ENCODE measurements around the gene HGD. TPM values are rescaled to one million over a fixed set of nuclear protein-coding genes. Genes with fewer than 3 reads are reported as not detected.
"Not testable (repeated sequence)": the region's sequence is repeated elsewhere in the genome, so short reads cannot be mapped to it uniquely, and the experiment has no call there.

HGD gene
- polyA plus RNA-seq, 4 donors: 14.4 to 71.8 (median 43.7) TPM

- Histone ChIP-seq H3K4me1 (ENCODE audit: control insufficient read depth in 3 of 3, insufficient read depth in 2 of 3, low read depth in 1 of 3, low read length in 2 of 3) (no peaks in the 10 kb centered on the region), H3K27me3 (ENCODE audit: control insufficient read depth in 3 of 3, insufficient read depth in 3 of 3, low read length in 3 of 3) (no peaks in the 10 kb centered on the region), H3K27ac (ENCODE audit: low read depth in 1 of 3, low read length in 2 of 3) (no peak overlapping the region), H3K9me3 (ENCODE audit: control insufficient read depth in 2 of 2, insufficient read depth in 1 of 2, low read depth in 1 of 2, low read length in 1 of 2) (peaks cover 2 to 27% of the 10 kb centered on the region in 2 donors), H3K4me3 (ENCODE audit: low read depth in 1 of 3, low read length in 3 of 3) (no peak overlapping the region), H3K36me3 (ENCODE audit: control insufficient read depth in 3 of 3, insufficient read depth in 2 of 3, low read depth in 1 of 3, low read length in 3 of 3) (no peaks in the 10 kb centered on the region)
- FAIRE-seq (no peak), DNase-seq (no peak)
- WGBS, 3 donors: 74 to 83% (median 77%) methylated on average over 3 of the region's 3 CpGs
Measured at GRCh38 chr3:120622457-120622856, 59.6 kb downstream of the HGD start.

GRCh38 chr3:120616745-120617144, 65.3 kb downstream of the HGD start:
- not testable (repeated sequence) for FAIRE-seq; H3K4me3 ChIP-seq (ENCODE audit: low read depth in 1 of 3, low read length in 3 of 3); H3K36me3 ChIP-seq (ENCODE audit: control insufficient read depth in 3 of 3, insufficient read depth in 2 of 3, low read depth in 1 of 3, low read length in 3 of 3); H3K27me3 ChIP-seq (ENCODE audit: control insufficient read depth in 3 of 3, insufficient read depth in 3 of 3, low read length in 3 of 3); H3K4me1 ChIP-seq (ENCODE audit: control insufficient read depth in 3 of 3, insufficient read depth in 2 of 3, low read depth in 1 of 3, low read length in 2 of 3); H3K27ac ChIP-seq (ENCODE audit: low read depth in 1 of 3, low read length in 2 of 3); H3K9me3 ChIP-seq (ENCODE audit: control insufficient read depth in 2 of 2, insufficient read depth in 1 of 2, low read depth in 1 of 2, low read length in 1 of 2)
- DNase-seq: peak in 1 of 2 donors; percentile 37
- 57 to 83% (median 76%) methylated on average over 8 of the region's 8 CpGs for WGBS, 3 donors

- Histone ChIP-seq H3K27ac (ENCODE audit: low read depth in 1 of 3, low read length in 2 of 3) (no peak overlapping the region), H3K27me3 (ENCODE audit: control insufficient read depth in 3 of 3, insufficient read depth in 3 of 3, low read length in 3 of 3) (no peaks in the 10 kb centered on the region), H3K9me3 (ENCODE audit: control insufficient read depth in 2 of 2, insufficient read depth in 1 of 2, low read depth in 1 of 2, low read length in 1 of 2) (no peaks in the 10 kb centered on the region), H3K36me3 (ENCODE audit: control insufficient read depth in 3 of 3, insufficient read depth in 2 of 3, low read depth in 1 of 3, low read length in 3 of 3) (no peaks in the 10 kb centered on the region), H3K4me3 (ENCODE audit: low read depth in 1 of 3, low read length in 3 of 3) (no peak overlapping the region), H3K4me1 (ENCODE audit: control insufficient read depth in 3 of 3, insufficient read depth in 2 of 3, low read depth in 1 of 3, low read length in 2 of 3) (no peaks in the 10 kb centered on the region)
- 71 to 83% (median 78%) methylated on average over 13 of the region's 13 CpGs for WGBS, 3 donors
- FAIRE-seq (no peak), DNase-seq (no peak)
Measured at GRCh38 chr3:120615847-120616609, 66.0 kb downstream of the HGD start.

- Histone ChIP-seq H3K27ac (ENCODE audit: low read depth in 1 of 3, low read length in 2 of 3) (no peak overlapping the region), H3K4me1 (ENCODE audit: control insufficient read depth in 3 of 3, insufficient read depth in 2 of 3, low read depth in 1 of 3, low read length in 2 of 3) (no peaks in the 10 kb centered on the region), H3K9me3 (ENCODE audit: control insufficient read depth in 2 of 2, insufficient read depth in 1 of 2, low read depth in 1 of 2, low read length in 1 of 2) (no peaks in the 10 kb centered on the region), H3K27me3 (ENCODE audit: control insufficient read depth in 3 of 3, insufficient read depth in 3 of 3, low read length in 3 of 3) (no peaks in the 10 kb centered on the region), H3K36me3 (ENCODE audit: control insufficient read depth in 3 of 3, insufficient read depth in 2 of 3, low read depth in 1 of 3, low read length in 3 of 3) (no peaks in the 10 kb centered on the region), H3K4me3 (ENCODE audit: low read depth in 1 of 3, low read length in 3 of 3) (no peak overlapping the region)
- FAIRE-seq (no peak), DNase-seq (no peak)
- 75 to 87% (median 81%) methylated on average over 8 of the region's 8 CpGs for WGBS, 3 donors
Measured at GRCh38 chr3:120614765-120615164, 67.3 kb downstream of the HGD start.

GRCh38 chr3:120608506-120608905, 73.5 kb downstream of the HGD start:
- WGBS, 3 donors: 84 to 89% (median 86%) methylated on average over 4 of the region's 4 CpGs
- DNase-seq: no peak
- Histone ChIP-seq H3K36me3 (ENCODE audit: control insufficient read depth in 3 of 3, insufficient read depth in 2 of 3, low read depth in 1 of 3, low read length in 3 of 3) (no peaks in the 10 kb centered on the region), H3K4me1 (ENCODE audit: control insufficient read depth in 3 of 3, insufficient read depth in 2 of 3, low read depth in 1 of 3, low read length in 2 of 3) (no peaks in the 10 kb centered on the region), H3K27ac (ENCODE audit: low read depth in 1 of 3, low read length in 2 of 3) (no peak overlapping the region), H3K9me3 (ENCODE audit: control insufficient read depth in 2 of 2, insufficient read depth in 1 of 2, low read depth in 1 of 2, low read length in 1 of 2) (no peaks in the 10 kb centered on the region), H3K27me3 (ENCODE audit: control insufficient read depth in 3 of 3, insufficient read depth in 3 of 3, low read length in 3 of 3) (no peaks in the 10 kb centered on the region), H3K4me3 (ENCODE audit: low read depth in 1 of 3, low read length in 3 of 3) (no peak overlapping the region)
- no peak for FAIRE-seq

- Histone ChIP-seq H3K27me3 (ENCODE audit: control insufficient read depth in 3 of 3, insufficient read depth in 3 of 3, low read length in 3 of 3) (no peaks in the 10 kb centered on the region), H3K4me1 (ENCODE audit: control insufficient read depth in 3 of 3, insufficient read depth in 2 of 3, low read depth in 1 of 3, low read length in 2 of 3) (no peaks in the 10 kb centered on the region), H3K9me3 (ENCODE audit: control insufficient read depth in 2 of 2, insufficient read depth in 1 of 2, low read depth in 1 of 2, low read length in 1 of 2) (no peaks in the 10 kb centered on the region), H3K36me3 (ENCODE audit: control insufficient read depth in 3 of 3, insufficient read depth in 2 of 3, low read depth in 1 of 3, low read length in 3 of 3) (peaks cover 0 to 8% (median 7%) of the 10 kb centered on the region in 3 donors), H3K27ac (ENCODE audit: low read depth in 1 of 3, low read length in 2 of 3) (no peak overlapping the region), H3K4me3 (ENCODE audit: low read depth in 1 of 3, low read length in 3 of 3) (no peak overlapping the region)
- no peak for FAIRE-seq
- no peak for DNase-seq
Measured at GRCh38 chr3:120604784-120605183, 77.3 kb downstream of the HGD start.

- FAIRE-seq: no peak
Measured at GRCh38 chr3:120604382-120604781, 77.7 kb downstream of the HGD start.

GRCh38 chr3:120602682-120603081, 79.4 kb downstream of the HGD start:
- FAIRE-seq: no peak
- WGBS, 3 donors: 84 to 94% (median 86%) methylated on average over 2 of the region's 2 CpGs
- DNase-seq: no peak
- no peaks in the 10 kb centered on the region for H3K9me3 ChIP-seq (ENCODE audit: control insufficient read depth in 2 of 2, insufficient read depth in 1 of 2, low read depth in 1 of 2, low read length in 1 of 2)
- H3K36me3 ChIP-seq (ENCODE audit: control insufficient read depth in 3 of 3, insufficient read depth in 2 of 3, low read depth in 1 of 3, low read length in 3 of 3): peaks cover 5 to 14% (median 7%) of the 10 kb centered on the region in 3 donors
- H3K27ac ChIP-seq (ENCODE audit: low read depth in 1 of 3, low read length in 2 of 3): no peak overlapping the region
- H3K4me1 ChIP-seq (ENCODE audit: control insufficient read depth in 3 of 3, insufficient read depth in 2 of 3, low read depth in 1 of 3, low read length in 2 of 3): peaks cover 0 to 9% (median 4%) of the 10 kb centered on the region in 3 donors
- H3K4me3 ChIP-seq (ENCODE audit: low read depth in 1 of 3, low read length in 3 of 3): no peak overlapping the region
- H3K27me3 ChIP-seq (ENCODE audit: control insufficient read depth in 3 of 3, insufficient read depth in 3 of 3, low read length in 3 of 3): no peaks in the 10 kb centered on the region

More at GRCh38 chr3:120604382-120604781, 77.7 kb downstream of the HGD start:
- no peaks in the 10 kb centered on the region for H3K27me3 ChIP-seq (ENCODE audit: control insufficient read depth in 3 of 3, insufficient read depth in 3 of 3, low read length in 3 of 3)
- H3K4me3 ChIP-seq (ENCODE audit: low read depth in 1 of 3, low read length in 3 of 3): no peak overlapping the region
- no peak for DNase-seq
- H3K9me3 ChIP-seq (ENCODE audit: control insufficient read depth in 2 of 2, insufficient read depth in 1 of 2, low read depth in 1 of 2, low read length in 1 of 2): no peaks in the 10 kb centered on the region
- peaks cover 0 to 8% (median 7%) of the 10 kb centered on the region in 3 donors for H3K36me3 ChIP-seq (ENCODE audit: control insufficient read depth in 3 of 3, insufficient read depth in 2 of 3, low read depth in 1 of 3, low read length in 3 of 3)
- no peak overlapping the region for H3K27ac ChIP-seq (ENCODE audit: low read depth in 1 of 3, low read length in 2 of 3)
- peaks cover 0 to 2% (median 2%) of the 10 kb centered on the region in 3 donors for H3K4me1 ChIP-seq (ENCODE audit: control insufficient read depth in 3 of 3, insufficient read depth in 2 of 3, low read depth in 1 of 3, low read length in 2 of 3)

GRCh38 chr3:120601554-120601953, 80.5 kb downstream of the HGD start:
- FAIRE-seq: no peak
- H3K36me3 ChIP-seq (ENCODE audit: control insufficient read depth in 3 of 3, insufficient read depth in 2 of 3, low read depth in 1 of 3, low read length in 3 of 3): peaks cover 5 to 14% (median 7%) of the 10 kb centered on the region in 3 donors

More at GRCh38 chr3:120601554-120601953, 80.5 kb downstream of the HGD start:
- Histone ChIP-seq H3K27ac (ENCODE audit: low read depth in 1 of 3, low read length in 2 of 3) (no peak overlapping the region), H3K27me3 (ENCODE audit: control insufficient read depth in 3 of 3, insufficient read depth in 3 of 3, low read length in 3 of 3) (no peaks in the 10 kb centered on the region), H3K9me3 (ENCODE audit: control insufficient read depth in 2 of 2, insufficient read depth in 1 of 2, low read depth in 1 of 2, low read length in 1 of 2) (no peaks in the 10 kb centered on the region), H3K4me1 (ENCODE audit: control insufficient read depth in 3 of 3, insufficient read depth in 2 of 3, low read depth in 1 of 3, low read length in 2 of 3) (peaks cover 0 to 16% (median 10%) of the 10 kb centered on the region in 3 donors), H3K4me3 (ENCODE audit: low read depth in 1 of 3, low read length in 3 of 3) (no peak overlapping the region)
- WGBS, 3 donors: 66 to 77% (median 68%) methylated on average over 4 of the region's 4 CpGs
- DNase-seq: no peak

Measured in small intestine (tissue), 7 donors.